ENCODE data around the gene SYCP3.
"Not testable (repeated sequence)": the region's sequence is repeated elsewhere in the genome, so short reads cannot be mapped to it uniquely, and the experiment has no call there.

Gene SYCP3

GRCh38 chr12:101759396-101760047 is 20.3 kb upstream of the SYCP3 start:
- DNase-seq = peak; percentile 24 to 43

- DNase-seq = no peak
These were observed 10.9 kb upstream of the SYCP3 start for GRCh38 chr12:101750152-101750551.

- no peak for DNase-seq
These were observed 10.4 kb upstream of the SYCP3 start for GRCh38 chr12:101749657-101750056.

DNA sequence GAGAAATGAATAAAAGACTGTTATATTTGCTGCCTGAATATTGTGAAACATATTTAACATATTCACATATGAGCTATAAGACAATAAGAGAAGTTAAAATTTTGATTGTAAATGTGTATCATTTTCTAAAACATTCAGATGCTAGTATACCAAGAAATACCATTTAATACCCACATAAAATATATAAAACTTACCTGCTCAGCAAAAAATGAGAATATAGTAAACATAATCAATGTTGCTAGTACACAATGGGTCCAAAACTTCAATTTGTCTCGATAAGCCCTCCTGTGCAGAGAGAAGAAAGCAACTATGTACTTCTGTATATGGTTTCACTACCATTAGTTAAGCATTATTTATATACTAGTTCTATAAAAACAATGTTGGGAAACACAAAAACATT is 9.6 kb upstream of the SYCP3 start:
- no peak for DNase-seq

- peak; percentile 20 to 31 for DNase-seq
These were observed 8.4 kb upstream of the SYCP3 start for GRCh38 chr12:101747697-101748096.

DNA sequence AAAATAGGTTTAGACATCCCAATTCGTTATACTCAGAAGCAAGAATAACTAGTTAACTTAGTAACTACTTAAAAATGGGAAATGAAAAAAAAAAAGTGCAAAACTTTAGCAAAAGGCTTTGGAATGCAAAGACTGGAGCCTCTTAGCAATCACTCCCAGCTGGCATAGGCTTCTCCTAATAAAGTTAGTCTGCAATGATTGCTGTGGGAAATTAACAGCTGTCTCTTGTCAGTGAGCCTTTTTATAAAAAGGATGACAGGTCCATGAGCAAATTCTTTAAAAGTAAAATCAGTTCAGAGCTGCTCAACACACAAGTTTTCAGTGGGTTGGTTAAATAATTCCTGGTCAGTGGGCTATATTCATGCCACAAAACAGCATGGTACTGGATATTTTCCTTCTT is 7.4 kb upstream of the SYCP3 start:
- DNase-seq = no peak

GRCh38 chr12:101746196-101746595 is 6.9 kb upstream of the SYCP3 start:
- no peak for DNase-seq

DNA sequence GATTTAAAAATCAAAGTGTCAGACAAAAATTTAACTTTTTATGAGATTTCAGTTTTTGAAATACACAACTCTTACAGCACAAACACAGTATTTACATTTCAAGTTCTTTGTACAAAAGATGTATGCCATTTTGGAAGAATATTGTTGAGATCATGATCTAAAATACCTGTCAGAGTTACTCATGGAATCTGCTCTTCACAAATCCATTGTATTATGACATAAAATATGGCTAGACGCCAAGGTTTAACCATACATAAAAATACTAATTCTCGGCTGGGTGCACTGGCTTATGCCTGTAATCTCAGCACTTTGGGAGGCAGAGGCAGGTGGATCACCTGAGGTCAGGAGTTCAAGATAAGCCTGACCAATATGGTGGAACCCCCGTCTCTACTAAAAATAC is 6.2 kb upstream of the SYCP3 start:
- no peak for DNase-seq

- no peak for DNase-seq
These were observed 4.6 kb upstream of the SYCP3 start for GRCh38 chr12:101743724-101744472.

- no peak for DNase-seq
These were observed 4.0 kb upstream of the SYCP3 start for GRCh38 chr12:101743242-101743641.

DNA sequence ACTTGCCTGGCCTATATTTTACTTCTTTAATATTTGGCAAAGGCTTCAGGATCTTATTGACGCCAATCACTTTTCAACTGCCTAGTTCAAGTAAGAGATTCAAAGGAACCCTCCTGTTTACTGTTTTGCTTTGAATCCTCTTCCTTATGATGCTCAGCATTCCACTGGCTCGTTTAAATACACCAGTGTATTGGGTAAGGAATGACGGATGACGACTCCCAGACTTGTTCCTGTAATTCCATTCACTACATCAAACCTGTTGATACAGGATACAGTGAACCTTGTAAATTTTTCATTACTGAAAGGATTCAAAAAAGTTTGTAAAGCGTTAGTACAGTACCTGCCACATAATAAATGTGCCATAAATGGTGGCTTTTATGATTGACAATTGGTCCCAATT is 1.7 kb upstream of the SYCP3 start:
- DNase-seq = no peak

GRCh38 chr12:101740566-101740965 is 1.3 kb upstream of the SYCP3 start:
- DNase-seq = no peak

GRCh38 chr12:101737476-101737875 is 1.8 kb downstream of the SYCP3 start:
- no peak for DNase-seq

DNA sequence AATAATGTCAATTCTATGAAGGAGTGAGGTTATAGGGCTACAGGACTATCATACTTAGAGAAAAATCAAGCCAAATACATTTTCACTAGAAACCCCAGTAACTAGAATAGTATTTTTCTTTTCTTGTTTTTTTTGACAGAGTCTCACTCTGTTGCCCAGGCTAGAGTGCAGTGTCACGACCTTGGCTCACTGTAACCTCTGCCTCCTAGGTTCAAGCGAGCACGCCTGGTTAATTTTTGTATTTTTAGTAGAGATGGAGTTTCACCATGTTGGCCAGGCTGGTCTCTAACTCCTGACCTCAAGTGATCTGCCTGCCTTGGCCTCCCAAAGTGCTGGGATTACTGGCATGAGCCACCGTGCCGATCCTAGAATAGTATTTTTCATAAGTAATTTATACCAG is 4.8 kb downstream of the SYCP3 start:
- not testable (repeated sequence) for DNase-seq

- no peak for DNase-seq
These were observed 6.1 kb downstream of the SYCP3 start for GRCh38 chr12:101733166-101733565.

DNA sequence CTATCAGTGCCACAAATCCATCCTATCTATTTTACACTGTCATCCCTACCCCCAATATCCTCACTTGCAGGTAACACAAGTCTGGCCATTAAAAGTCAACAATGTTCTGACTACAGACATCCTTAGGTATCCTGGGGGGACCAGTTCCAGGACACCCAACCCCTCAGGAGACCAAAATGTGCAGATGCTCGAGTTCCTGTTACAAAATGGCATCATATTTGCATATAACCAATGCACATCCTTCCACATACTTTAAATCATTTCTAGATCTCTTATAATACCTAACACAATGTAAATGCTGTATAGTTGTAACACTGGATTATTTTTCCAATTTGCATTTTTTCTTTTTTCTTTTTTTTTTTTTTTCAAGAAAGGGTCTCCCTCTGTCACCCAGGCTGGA is 6.9 kb downstream of the SYCP3 start:
- no peak for DNase-seq

DNA sequence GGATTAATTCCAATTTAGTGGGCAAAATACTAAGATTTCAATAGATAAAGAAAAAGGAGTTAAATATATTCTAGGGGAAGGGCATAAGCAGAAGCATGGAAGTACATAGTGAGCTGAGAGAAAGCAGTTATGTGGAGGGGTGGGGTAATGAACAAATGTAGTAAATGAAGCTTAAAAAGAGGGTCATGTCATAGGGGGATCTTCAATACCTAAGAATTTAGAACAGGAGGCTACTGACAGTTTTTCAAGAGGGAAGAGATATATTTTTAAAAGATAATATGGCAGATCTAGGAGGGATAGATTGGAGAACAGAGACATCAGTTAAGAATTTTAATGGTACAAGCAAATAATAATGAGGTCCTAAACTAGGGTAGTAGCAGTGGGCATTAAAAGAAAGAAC is 9.4 kb downstream of the SYCP3 start:
- DNase-seq = no peak

GRCh38 chr12:101727098-101727497 is 12.2 kb downstream of the SYCP3 start:
- no peak for DNase-seq

DNA sequence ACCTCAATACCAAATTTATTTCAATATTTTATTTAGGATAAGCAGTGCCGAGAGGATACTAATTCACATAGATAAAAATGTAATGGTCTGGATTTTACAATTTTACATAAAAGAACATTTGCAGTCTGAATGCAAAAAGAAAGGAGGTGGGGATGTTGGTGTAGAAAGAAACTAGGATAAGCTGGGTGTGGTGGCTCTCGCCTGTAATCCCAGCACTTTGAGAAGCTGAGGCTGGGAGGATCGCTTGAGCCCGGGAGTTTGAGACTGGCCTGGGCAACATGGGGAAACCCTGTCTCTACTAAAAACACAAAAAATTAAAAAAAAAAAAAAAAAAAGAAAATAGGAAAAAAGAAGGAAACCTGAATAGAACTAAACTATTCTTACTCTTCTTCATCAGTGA is 16.9 kb downstream of the SYCP3 start:
- no peak for DNase-seq

- DNase-seq = no peak
These were observed 19.1 kb downstream of the SYCP3 start for GRCh38 chr12:101720118-101720517.

GRCh38 chr12:101719566-101719965 is 19.7 kb downstream of the SYCP3 start:
- DNase-seq = no peak

DNA sequence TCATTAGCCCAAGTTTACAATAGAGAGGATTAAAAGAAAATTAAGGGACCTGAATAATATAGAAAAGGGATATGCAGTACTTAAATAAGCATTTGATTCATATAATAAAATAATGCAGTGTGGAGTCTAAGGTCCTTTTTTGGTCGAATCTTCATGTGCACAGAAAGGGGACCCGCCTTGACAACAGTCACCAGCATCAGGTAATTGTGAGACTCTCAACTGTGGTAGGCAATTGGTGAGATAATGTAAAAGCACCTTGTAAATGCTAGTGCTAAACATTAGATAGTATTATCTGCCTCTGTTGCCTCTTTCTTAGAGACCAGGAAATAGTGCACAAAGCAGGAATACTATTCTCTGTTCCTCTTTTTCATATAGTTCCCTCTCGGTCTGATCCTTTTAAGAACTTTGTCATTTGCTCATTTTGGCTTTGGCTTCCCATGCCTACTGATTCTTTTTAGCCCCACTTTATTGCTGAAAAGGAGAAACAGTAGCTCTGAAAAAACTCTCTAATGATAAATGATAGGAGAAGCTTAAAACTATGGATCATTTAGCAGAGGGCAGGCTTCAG is 24.3 kb downstream of the SYCP3 start:
- peak; percentile 8 to 24 for DNase-seq

DNA sequence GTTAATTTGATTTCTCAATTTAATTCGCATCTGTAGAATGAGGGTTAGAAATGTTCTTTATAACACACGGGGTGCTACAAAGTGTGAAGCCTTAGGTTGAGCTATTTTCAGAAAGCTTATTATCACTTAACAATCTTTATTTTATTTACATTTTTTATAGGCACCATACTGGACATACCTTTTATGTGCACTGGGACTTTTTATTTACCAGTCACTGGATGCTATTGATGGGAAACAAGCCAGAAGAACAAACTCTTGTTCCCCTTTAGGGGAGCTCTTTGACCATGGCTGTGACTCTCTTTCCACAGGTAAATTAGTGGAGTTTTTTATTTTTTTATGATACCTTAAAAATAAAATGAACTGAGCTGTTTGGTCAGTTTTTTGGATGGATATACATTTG is 25.3 kb downstream of the SYCP3 start:
- DNase-seq = no peak

DNA sequence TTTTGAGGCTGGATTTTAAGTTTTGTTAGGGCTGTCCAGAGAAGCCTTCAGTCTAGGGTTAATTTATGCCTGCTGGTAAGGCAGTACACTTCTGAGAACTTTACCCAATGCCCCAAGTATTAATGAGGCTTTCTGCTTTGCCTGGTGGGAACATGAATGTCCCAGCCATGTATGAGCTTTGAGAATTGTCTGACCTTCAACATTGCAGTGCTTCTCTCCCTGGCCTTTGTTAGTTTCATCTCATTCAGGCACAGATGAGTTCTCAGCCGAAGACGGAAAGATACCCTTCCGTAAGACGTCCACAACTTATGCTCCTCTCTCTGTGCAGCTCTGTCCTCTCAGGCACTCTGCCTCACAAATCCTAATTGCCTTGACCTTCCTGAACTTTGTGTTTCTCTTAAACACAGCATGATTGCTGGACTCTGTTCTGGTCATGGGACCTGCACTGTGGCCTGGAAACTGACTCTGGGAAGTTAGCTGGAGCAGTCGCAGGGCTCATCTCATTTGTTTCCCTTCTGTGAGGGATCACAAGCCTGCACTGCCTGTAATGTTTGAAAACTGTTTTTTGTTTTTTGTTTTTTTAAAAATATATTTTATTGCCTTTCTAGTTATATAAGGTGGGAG is 26.1 kb downstream of the SYCP3 start:
- DNase-seq = no peak
